Transverse colon (tissue), 4 donors: ENCODE measurements around the gene FAM89B. TPM values are rescaled to one million over a fixed set of nuclear protein-coding genes. Genes with fewer than 3 reads are reported as not detected.

Source experiments
- DNase-seq: peaks from one replicate; pipeline ENCODE4 v3.0.0-alpha.2; 2019
- H3K27ac ChIP-seq, 4 donors: fragments of 200-600 bp; sonication (generic); 2 replicates each; pipeline ENCODE4 v1.5.1; 2016 to 2018; ENCODE audit warnings: inconsistent platforms in 4 of 4
- H3K27me3 ChIP-seq: fragments of 200-600 bp; sonication (generic); 2 replicates; pipeline ENCODE4 v1.5.1; 2017; ENCODE audit warnings: inconsistent platforms
- H3K36me3 ChIP-seq, 4 donors: fragments of 200-600 bp; sonication (generic); 2 replicates each; pipeline ENCODE4 v1.5.1; 2017 to 2019; ENCODE audit warnings: inconsistent platforms in 4 of 4
- H3K4me1 ChIP-seq, 4 donors: fragments of 200-600 bp; sonication (generic); 2 replicates each; pipeline ENCODE4 v1.5.1; 2017 to 2020; ENCODE audit warnings: inconsistent platforms in 4 of 4
- H3K4me3 ChIP-seq, 4 donors: fragments of 200-600 bp; sonication (generic); 1 replicate in 1 of 4; 2 replicates in 3 of 4; pipeline versions ENCODE4 v1.5.1 to v1.6.1; 2017 to 2019; ENCODE audit warnings: inconsistent platforms in 4 of 4
- H3K9me3 ChIP-seq, 2 donors: fragments of 200-600 bp; sonication (generic); 2 replicates each; pipeline ENCODE4 v1.5.1; 2017 to 2019; ENCODE audit warnings: inconsistent platforms in 2 of 2
- EP300 ChIP-seq: sonication (generic); formaldehyde crosslinking; IDR thresholded peaks from one replicate; pipeline ENCODE4 v1.6.1; 2017; ENCODE audit warnings: antibody characterized with exemption, low read depth
- POLR2A ChIP-seq: fragments of 450-650 bp; IDR thresholded peaks from one replicate; pipeline ENCODE4 v1.6.1; 2016; ENCODE audit warnings: antibody characterized with exemption, mild to moderate bottlenecking, moderate library complexity
- POLR2AphosphoS5 ChIP-seq, 3 donors: sonication (generic); formaldehyde crosslinking; IDR thresholded peaks; one replicate each; pipeline ENCODE4 v1.6.1; 2016; ENCODE audit warnings: antibody characterized with exemption in 3 of 3
- WGBS, 2 donors: methylation state at CpG; one replicate each; pipeline ENCODE4 v1.1.5; 2018; ENCODE audit warnings: low coverage in 1 of 2; 5-methylcytosine and 5-hydroxymethylcytosine counted together
- in situ Hi-C, 4 donors: fragments of 200-750 bp; cut with MboI; loops; one replicate each; pipeline versions ENCODE4 v1.15.0 to v1.15.1; 2017; ENCODE audit warnings: low sequenced_read_pairs in 3 of 4, low pct_ligation_motif_present in 1 of 4, low pct_unique_long_range_greater_than_20kb in 1 of 4
- intact Hi-C: fragments of 100-400 bp; cut with DNase I; formaldehyde crosslinking; loops from one replicate; pipeline ENCODE4 v1.15.1; 2023; ENCODE audit warnings: low total_unique reads
- total RNA-seq, 4 donors: library from RNA; depleted of rRNA; stranded (reverse); fragments of >200 nt; gene quantifications; one replicate each; pipeline ENCODE4 v1.1.0, GENCODE V29; 2016
- TF ChIP-seq, protein P1 (sequence below), 5 experiments: fragments of 200-600 bp in 3 of 5; fragments of 450-650 bp in 2 of 5; sonication (generic) in 3 of 5; IDR thresholded peaks; 1 replicate in 2 of 5; 2 replicates in 3 of 5; pipeline ENCODE4 v1.5.1; 2016 to 2017; ENCODE audit warnings: antibody characterized with exemption in 5 of 5, inconsistent platforms in 3 of 5, mild to moderate bottlenecking in 2 of 5, moderate library complexity in 1 of 5

The FAM89B gene
- total RNA-seq, 4 donors from 2014 or later, result 25.2 to 254 (median 51.6) TPM

DNA sequence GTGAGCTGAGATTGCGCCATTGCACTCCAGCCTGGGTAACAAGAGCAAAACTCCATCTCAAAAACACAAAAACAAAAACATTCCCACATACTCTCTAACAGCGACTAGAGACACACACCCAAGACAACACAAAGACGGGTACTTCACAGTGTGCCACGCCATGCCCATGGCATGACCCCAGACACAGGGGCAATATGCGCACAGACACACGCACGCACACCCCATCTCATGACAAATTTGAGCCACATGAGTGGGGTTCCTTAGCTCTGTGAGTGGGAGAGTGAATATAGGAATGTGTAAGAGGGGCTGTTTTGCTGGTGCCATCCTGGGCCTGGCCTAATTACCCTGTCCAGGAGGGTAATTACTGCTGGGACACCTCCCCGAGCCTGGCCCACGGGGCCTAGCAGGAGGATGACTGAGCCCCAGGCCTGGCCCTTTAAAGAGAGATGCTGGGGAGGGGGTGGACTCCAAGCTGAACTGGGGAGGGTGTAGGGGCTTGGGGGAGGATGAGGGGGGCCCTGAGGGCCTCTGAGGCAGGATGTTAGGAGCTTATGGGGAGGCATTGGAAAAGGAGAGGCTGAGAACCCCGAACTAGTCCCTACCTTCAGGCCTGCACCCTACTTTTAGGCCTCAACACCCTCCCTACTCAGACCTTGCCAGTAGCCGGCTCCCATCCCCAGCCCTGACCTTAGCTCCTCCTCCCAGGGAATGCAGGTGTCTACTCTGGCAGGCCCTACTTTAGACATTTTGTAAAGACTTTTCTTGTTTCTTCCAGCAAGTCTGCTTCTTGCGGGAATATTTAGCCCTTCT is 15.7 kb upstream of the FAM89B start:
- WGBS, 2 donors, result 51 to 76% methylated on average over 2 to 12 of the region's 12 CpGs
- Histone ChIP-seq H3K9me3 (no peaks in the 10 kb centered on the region), H3K36me3 (no peaks in the 10 kb centered on the region), H3K4me1 (peaks cover 34 to 80% (median 56%) of the 10 kb centered on the region in 4 donors), H3K27ac (peak overlapping the region; percentile 85 to 92 (median 89)), H3K4me3 (peak overlapping the region in 2 of 4 donors; percentile 58 to 60), H3K27me3 (no peaks in the 10 kb centered on the region)
- intact Hi-C loops (no loop called here), in situ Hi-C loops (no loop called here)
- DNase-seq, result no peak
- TF ChIP-seq POLR2AphosphoS5 (IDR thresholded peaks at IDR 0.05) (no peak), EP300 (no peak), POLR2A (no peak)
- TF ChIP-seq, protein P1, sequence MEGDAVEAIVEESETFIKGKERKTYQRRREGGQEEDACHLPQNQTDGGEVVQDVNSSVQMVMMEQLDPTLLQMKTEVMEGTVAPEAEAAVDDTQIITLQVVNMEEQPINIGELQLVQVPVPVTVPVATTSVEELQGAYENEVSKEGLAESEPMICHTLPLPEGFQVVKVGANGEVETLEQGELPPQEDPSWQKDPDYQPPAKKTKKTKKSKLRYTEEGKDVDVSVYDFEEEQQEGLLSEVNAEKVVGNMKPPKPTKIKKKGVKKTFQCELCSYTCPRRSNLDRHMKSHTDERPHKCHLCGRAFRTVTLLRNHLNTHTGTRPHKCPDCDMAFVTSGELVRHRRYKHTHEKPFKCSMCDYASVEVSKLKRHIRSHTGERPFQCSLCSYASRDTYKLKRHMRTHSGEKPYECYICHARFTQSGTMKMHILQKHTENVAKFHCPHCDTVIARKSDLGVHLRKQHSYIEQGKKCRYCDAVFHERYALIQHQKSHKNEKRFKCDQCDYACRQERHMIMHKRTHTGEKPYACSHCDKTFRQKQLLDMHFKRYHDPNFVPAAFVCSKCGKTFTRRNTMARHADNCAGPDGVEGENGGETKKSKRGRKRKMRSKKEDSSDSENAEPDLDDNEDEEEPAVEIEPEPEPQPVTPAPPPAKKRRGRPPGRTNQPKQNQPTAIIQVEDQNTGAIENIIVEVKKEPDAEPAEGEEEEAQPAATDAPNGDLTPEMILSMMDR (IDR thresholded peaks at IDR 0.05), result no peak

- intact Hi-C loops, result no loop called here
- Histone ChIP-seq H3K4me1 (peaks cover 34 to 73% (median 52%) of the 10 kb centered on the region in 4 donors), H3K27me3 (no peaks in the 10 kb centered on the region), H3K27ac (peak overlapping the region; percentile 85 to 92 (median 89)), H3K4me3 (peak overlapping the region; percentile 55 to 60 (median 58)), H3K9me3 (no peaks in the 10 kb centered on the region), H3K36me3 (no peaks in the 10 kb centered on the region)
- in situ Hi-C loops, result no loop called here
- no peak for DNase-seq
- 21% methylated on average over 23 of the region's 47 CpGs; no CpG with 5 or more reads in 1 of the 2 donors for WGBS, 2 donors
- TF ChIP-seq, protein P1 (IDR thresholded peaks at IDR 0.05), result no peak
- TF ChIP-seq POLR2AphosphoS5 (IDR thresholded peaks at IDR 0.05), result no peak
- TF ChIP-seq EP300, result no peak
- TF ChIP-seq POLR2A, result no peak
These were observed 14.9 kb upstream of the FAM89B start for GRCh38 chr11:65557280-65558001.

GRCh38 chr11:65558002-65558929 is 14.1 kb upstream of the FAM89B start, which contains the start of gene LTBP3:
Gene LTBP3, minus strand, starts transcription at chr11:65558359. Its CDS starts 400 bp downstream, at chr11:65557959.
- TF ChIP-seq POLR2A (peak; percentile 21), POLR2AphosphoS5 (IDR thresholded peaks at IDR 0.05) (peak; percentile 32 to 65 (median 35)), EP300 (no peak)

GRCh38 chr11:65558930-65559509 is 13.3 kb upstream of the FAM89B start:
- H3K9me3 ChIP-seq, result no peaks in the 10 kb centered on the region
- no peak for DNase-seq
- H3K4me1 ChIP-seq, result peaks cover 34 to 62% (median 49%) of the 10 kb centered on the region in 4 donors

More at GRCh38 chr11:65558002-65558929, 14.1 kb upstream of the FAM89B start, which contains the start of gene LTBP3:
- 0 to 2% methylated on average over 5 to 59 of the region's 79 CpGs for WGBS, 2 donors
- DNase-seq, result peak; percentile 77
- H3K27ac ChIP-seq, result peak within 1 kb of the TSS; percentile 85 to 92 (median 89)
- no peaks in the 10 kb centered on the region for H3K36me3 ChIP-seq
- no peaks in the 10 kb centered on the region for H3K9me3 ChIP-seq
- intact Hi-C loops (no loop called here), in situ Hi-C loops (no loop called here)
- no peaks in the 10 kb centered on the region for H3K27me3 ChIP-seq
- H3K4me1 ChIP-seq, result peaks cover 34 to 69% (median 52%) of the 10 kb centered on the region in 4 donors
- H3K4me3 ChIP-seq, result peak within 1 kb of the TSS; percentile 55 to 60 (median 58)

More at GRCh38 chr11:65558930-65559509, 13.3 kb upstream of the FAM89B start:
- H3K4me3 ChIP-seq, result peak overlapping the region; percentile 38 to 60 (median 58)
- no peaks in the 10 kb centered on the region for H3K27me3 ChIP-seq
- peak overlapping the region; percentile 85 to 92 (median 89) for H3K27ac ChIP-seq
- intact Hi-C loops (no loop called here), in situ Hi-C loops (no loop called here)
- WGBS, 2 donors, result 42 to 64% methylated on average over 8 to 12 of the region's 19 CpGs
- TF ChIP-seq POLR2A, result no peak
- peak in 1 of 3 donors; percentile 30 for TF ChIP-seq POLR2AphosphoS5 (IDR thresholded peaks at IDR 0.05)
- TF ChIP-seq EP300, result no peak
- TF ChIP-seq, protein P1 (IDR thresholded peaks at IDR 0.05), result no peak
- H3K36me3 ChIP-seq, result no peaks in the 10 kb centered on the region
